Left cardiac atrium (tissue), 4 donors: ENCODE data around the gene NFE2. TPM values are rescaled to one million over a fixed set of nuclear protein-coding genes. Genes with fewer than 3 reads are reported as not detected.
"Not testable (repeated sequence)": the region's sequence is repeated elsewhere in the genome, so short reads cannot be mapped to it uniquely, and the experiment has no call there.

Experiments
- ATAC-seq, 2 donors: fragments of 200-7000 bp; cut with Tn5 transposase; one replicate each; pipeline ENCODE4 v1.9.1; 2020; ENCODE audit warnings: mild to moderate bottlenecking in 2 of 2, moderate library complexity in 2 of 2
- DNase-seq: peaks from one replicate; pipeline ENCODE4 v3.0.0-alpha.2; 2020
- intact Hi-C, 2 donors: fragments of 100-400 bp; cut with DNase I; formaldehyde crosslinking; loops; one replicate each; pipeline versions ENCODE4 v1.14.1 to v1.15.1; 2022 to 2023
- total RNA-seq, 2 donors: library from RNA; stranded (reverse); fragmentation: NEBNext Ultra II Directional; extraction: Animal tissue kit (Norgen Biotek cat#: 25700); gene quantifications; one replicate each; pipeline ENCODE4 v1.2.1, GENCODE V29; 2021
- donor health status: DM: no; HTN: yes; CAD: no.
- donor health status: DM: no; HTN: yes; CAD: no; lungs with severe emphysema.
- donor health status: DM: yes; HTN: yes; CAD: no.
- donor health status: Dilated cardiomyopathy.

Gene NFE2
- total RNA-seq, 2 donors from 2014 or later, result 1.0 to 1.6 TPM

DNA sequence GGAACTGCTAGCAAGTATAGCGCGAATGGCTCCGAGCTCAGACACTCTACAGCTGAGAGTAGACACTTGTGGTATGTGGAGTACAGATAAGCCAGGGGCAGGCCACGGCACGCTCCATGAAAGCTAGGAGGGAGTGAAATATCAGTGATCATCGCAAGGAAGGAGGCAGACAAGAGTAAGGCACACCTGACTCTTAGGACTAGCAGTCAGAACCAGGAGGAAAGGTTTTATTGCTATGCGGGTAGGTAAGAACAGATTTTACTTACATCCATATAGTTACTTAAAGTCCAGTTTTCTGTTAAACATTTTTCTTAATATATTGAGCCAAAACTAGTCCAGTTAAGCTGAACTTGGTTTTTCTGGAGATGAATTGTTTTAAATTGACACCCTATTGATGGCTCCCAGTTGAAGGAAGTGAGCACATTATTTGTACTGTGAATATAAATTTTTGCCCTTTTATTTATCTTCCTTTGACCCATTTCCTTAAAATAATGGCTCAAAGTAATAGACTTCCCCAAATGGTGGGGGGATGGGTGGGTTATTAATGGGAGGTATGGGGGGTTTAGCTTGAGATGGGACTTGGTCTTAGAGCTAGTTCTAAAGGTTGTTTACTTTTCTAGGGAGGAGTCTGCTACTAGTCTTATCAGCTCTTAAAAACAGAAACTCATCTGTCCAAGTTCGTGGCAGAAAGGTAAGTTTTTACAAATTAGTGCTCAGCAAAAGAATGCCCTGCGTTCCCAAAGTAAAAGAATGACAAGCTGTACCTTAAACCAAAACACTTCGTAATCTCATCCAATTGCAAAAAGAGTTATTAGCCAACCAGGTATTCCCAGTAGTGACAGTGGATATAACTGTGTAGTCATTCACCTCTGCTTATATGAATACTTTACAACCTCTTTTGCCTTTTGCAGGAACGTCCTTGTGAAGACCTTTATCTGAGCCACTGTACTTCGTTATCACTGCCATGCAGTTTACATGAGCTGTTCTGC is 14.5 kb downstream of the NFE2 start:
- DNase-seq (no peak), ATAC-seq (peak; percentile 19 to 39)
- intact Hi-C loops, result no loop called here

DNA sequence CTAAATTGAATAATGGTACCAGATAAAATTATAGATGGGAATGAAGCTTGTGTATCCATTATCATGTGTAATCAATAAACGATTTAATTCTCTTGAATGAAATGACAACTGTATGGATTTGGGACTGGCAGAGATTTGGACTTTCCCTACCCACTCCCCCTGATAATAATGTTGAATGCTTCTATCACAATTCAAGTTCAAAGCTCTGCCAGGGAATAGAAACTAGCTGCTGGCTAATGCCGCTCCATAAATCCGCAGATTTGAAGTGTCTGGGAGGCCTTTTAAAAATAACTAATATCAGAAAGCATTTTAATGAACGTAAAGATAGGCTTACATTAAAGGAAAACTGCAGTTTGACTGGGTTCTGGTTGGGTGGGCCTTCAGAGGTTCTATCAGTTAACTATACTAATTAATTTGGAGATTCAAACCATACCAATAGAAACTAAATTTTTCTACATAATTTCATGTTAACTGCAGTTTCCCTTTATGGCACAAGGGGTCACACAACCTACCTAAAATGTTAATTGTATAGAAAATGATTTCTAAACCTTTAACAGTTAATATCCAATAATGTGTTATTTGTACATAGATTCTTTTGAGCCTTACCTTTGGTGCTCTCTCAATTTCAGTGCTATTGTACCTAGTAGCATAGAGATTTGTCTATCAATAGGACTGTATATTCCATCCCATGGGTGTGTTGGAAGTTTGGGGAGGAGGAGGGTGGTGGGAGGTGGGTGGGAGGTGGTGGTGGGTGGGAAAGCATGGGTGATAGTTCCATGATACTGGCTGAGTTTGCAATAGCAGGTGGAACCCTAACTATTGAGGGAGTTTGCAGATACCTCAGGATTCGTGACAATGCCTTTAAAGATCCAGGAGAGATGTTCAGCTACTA is 15.4 kb downstream of the NFE2 start:
- no peak for DNase-seq
- no peak for ATAC-seq
- intact Hi-C loops, result no loop called here

DNA sequence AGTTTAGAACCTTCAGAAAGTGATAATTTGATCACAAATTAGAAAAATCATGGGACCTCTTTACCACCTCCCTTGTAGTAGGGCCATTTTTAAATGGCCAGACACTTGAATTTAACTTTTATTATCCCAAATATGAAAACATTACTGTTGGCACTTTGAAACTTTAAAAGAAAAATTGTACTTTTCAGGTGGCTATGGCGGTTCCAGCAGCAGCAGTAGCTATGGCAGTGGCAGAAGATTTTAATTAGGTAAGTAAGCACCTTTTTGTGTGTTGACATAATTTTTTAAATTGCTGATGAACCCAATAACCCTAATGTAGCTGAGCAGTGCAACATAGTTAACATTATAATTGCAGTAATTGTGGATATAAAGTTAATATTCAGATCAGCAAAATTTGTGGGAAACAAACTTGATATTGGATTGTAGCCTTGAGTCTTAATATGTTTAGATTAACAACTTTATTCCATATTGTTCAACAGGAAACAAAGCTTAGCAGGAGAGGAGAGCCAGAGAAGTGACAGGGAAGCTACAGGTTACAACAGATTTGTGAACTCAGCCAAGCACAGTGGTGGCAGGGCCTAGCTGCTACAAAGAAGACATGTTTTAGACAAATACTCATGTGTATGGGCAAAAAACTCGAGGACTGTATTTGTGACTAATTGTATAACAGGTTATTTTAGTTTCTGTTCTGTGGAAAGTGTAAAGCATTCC is 16.6 kb downstream of the NFE2 start:
- not testable (repeated sequence) for ATAC-seq

DNA sequence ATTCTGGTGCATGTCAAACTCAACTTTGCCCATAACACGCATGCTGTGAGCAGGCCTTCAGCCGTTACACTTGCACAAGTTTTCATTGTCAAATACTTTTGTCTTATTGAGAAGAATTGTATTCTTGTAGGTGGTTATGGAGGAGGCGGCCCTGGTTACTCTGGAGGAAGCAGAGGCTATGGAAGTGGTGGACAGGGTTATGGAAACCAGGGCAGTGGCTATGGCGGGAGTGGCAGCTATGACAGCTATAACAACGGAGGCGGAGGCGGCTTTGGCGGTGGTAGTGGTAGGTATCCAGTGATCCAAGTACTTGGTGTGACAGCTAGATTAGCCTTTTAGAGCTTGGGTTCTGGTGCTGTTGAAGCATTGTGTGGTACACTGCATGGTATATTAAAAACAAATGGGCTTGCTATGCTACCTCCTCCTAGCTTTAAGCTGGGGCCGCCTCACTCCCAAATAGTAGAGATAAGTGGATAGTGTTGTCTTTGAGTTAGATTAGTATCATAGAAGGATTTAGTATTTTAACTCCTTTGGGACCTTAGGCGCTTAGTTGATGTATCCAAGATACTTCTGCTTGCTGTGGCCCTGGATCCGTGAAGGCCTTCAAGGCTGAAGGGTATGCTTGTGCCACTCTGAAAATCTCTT is 17.7 kb downstream of the NFE2 start:
- intact Hi-C loops, result no loop called here
- DNase-seq (no peak), ATAC-seq (no peak)

More for the DNA sequence above, 16.6 kb downstream of the NFE2 start:
- DNase-seq, intact Hi-C loops: not testable (repeated sequence)

DNA sequence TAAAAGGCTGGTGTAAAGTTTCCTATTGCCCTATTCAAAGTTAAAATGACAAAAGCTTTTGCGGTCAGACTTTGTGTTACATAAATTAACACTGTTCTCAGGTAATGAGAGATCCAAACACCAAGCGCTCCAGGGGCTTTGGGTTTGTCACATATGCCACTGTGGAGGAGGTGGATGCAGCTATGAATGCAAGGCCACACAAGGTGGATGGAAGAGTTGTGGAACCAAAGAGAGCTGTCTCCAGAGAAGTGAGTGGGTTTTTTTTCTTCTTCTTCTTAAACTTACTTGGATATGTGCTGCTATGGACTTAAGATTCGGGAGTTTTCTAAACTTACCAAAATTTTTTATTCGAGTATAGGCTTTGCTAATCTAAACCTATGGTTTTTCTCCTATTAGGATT is 19.1 kb downstream of the NFE2 start:
- intact Hi-C loops, DNase-seq, ATAC-seq: not testable (repeated sequence)

DNA sequence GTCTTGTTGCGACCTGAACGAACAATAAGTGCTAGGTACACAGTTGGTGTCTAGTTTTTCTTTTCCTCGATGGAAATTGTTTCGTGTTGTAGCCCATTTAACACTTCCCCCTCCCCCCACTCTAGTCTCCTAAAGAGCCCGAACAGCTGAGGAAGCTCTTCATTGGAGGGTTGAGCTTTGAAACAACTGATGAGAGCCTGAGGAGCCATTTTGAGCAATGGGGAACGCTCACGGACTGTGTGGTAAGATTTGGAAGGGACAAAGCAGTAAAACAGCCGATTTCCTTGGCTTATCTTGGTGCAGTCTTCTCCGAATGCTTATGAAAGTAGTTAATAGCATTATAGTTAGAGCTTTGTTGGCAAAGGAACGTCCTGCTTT is 19.6 kb downstream of the NFE2 start:
- intact Hi-C loops, ATAC-seq: not testable (repeated sequence)

DNA sequence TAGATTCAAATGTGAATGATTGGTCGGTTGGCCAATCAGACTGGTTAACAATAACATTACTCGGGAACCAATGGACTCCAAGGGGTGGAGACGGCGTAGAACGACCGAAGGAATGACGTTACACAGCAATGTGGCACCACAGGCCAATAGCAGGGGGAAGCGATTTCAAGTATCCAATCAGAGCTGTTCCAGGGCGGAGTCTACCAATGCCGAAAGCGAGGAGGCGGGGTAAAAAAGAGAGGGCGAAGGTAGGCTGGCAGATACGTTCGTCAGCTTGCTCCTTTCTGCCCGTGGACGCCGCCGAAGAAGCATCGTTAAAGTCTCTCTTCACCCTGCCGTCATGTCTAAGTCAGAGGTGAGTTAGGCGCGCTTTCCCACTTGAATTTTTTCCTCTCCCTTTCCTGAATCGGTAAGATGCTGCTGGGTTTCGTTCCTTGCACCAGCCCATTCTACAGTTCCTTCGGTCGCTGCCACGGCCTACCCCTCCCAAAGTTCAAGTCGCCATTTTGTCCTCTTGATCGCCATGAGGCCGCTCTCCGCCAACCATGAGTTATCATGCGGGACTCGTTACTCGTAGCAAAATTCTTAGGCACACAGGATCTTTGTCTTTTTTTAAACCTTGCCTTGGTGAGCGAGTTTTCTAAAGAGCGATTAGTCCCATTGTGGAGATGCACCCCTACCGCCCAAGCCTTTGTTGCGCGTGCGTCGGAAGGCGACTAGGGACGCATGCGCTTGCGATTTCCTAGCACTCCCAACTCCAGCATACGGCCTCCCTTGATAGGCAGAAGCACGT is 20.2 kb downstream of the NFE2 start, which contains the start of gene HNRNPA1:
Gene HNRNPA1, plus strand, starts transcription at position 259 of the 793 bp plus-strand sequence. Its CDS starts 82 bp downstream, at position 341.
- intact Hi-C loops, result no loop called here
- peak; percentile 95 for DNase-seq
- ATAC-seq, result peak; percentile 93 to 95

More for the DNA sequence above, 19.6 kb downstream of the NFE2 start:
- not testable (repeated sequence) for DNase-seq

DNA sequence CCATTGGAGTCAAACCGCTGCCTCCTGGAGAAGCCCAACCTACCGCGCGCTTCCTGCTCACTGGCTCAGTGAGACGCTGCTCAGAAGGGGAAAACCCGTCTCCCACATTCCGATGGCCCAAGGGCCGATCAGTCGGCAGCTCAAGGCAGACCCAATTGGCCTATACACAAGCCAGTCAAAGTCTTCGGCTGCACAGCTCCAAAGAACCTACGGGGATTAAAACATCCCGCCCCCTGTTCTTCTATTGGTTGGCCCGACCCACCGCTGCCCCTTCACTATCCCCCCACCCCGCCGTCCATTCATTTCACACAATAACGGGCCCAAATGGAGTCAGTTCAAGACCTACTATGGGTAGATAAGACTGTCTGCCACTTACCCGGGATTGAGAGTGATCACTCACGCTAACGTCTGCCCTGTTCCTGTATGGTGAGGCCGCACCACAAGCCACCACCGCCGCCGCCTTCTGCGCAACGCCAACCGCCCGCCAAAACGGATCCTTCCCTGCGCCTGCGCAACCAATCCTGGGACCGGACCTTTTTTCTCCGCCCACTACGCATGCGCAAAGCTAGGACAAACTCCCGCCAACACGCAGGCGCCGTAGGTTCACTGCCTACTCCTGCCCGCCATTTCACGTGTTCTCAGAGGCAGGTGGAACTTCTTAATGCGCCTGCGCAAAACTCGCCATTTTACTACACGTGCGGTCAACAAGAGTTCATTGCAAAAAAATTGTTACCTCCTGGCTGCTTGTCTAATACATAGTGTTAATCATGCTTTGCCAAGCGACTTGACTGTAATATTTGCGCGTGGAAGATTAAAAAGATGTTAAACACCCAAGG is 21.0 kb downstream of the NFE2 start, which contains the start of gene CBX5:
Gene CBX5, minus strand, starts transcription at position 491 of the 836 bp plus-strand sequence. CDS start 22,472 bp downstream, outside the sequence.
- peak; percentile 89 to 92 for ATAC-seq
- intact Hi-C loops, result no loop called here

DNA sequence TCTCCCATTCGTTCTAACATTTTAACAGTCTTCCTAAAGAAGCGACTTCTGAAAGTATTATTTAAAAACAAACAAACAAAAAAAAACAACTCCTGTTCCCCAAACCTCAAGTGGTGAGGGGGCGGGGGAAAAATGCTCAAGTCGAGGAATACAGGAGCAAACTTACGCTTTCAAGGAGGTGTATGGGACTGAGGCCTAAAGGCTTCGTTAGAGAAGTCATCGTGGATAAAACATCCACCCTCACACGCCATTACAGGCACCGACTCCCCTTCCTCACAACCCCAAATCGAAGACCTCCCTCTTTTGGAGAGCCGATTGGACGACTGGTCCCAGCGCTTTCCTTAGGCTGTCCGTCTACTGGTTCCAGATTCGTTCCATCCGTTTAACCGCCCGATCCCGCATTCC is 21.6 kb downstream of the NFE2 start:
- ATAC-seq (no peak), DNase-seq (no peak)
- intact Hi-C loops, result no loop called here

More for the DNA sequence above, 21.0 kb downstream of the NFE2 start, which contains the start of gene CBX5:
- DNase-seq, result peak; percentile 99

DNA sequence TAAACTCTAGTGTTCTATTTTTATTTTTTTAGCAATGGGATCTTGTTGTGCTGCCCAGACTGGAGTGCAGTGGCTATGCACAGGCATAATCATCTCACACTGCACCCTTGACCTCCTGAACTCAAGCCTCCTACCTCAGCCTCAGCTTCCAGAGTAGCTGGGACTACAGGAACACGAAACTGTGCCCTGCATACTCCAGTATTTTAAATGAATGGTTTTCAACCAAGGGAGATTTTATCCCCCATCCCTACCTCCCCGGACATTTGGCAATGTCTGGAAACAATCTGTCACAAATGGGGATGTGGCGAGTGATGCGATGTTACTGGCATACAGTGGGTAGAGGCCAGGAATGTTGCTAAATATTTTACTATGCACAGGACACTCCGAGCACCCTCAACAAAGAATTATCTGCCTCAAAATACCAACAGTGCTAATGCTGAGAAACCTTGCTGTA is 23.0 kb downstream of the NFE2 start:
- intact Hi-C loops, result no loop called here
- ATAC-seq, result no peak
- DNase-seq, result no peak

DNA sequence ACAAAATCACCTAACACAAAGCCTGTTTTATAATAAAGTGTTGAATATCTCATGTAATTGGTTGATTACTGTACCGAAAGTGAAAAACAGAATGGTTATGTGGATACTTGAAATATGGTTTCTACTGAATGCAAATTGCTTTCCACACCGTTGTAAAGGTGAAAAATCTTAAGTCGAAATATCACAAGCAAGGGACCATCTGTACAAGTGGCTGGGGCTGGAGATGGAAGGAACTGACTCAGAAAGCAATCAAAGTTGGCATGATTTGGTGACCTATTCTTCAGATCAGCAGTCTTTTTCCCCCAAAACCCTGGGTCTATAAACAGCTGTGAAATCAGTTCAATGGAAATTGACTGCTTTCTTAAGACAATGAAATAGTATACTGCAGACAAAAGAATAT is 24.4 kb downstream of the NFE2 start:
- no peak for DNase-seq
- no peak for ATAC-seq
- intact Hi-C loops, result no loop called here

DNA sequence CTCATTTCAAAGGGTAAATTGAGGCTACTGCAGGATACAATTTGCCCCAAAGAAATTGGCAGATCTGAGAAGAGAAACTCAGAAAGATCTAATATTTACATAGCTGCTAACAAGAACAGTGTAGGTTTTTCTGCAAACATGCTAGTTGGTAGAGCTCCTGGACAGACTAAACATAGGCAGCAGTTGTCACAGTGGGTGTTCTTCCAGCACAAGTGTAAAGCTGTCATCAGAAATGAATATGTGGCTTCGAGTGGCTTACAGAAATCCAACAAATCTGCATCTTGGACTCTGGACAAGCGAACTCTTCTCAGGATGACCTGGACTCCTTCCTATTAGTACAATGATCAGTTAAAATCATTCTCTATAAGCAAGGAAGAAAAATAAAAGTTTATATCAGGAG is 26.8 kb downstream of the NFE2 start:
- ATAC-seq (no peak), DNase-seq (no peak)
- intact Hi-C loops, result no loop called here

DNA sequence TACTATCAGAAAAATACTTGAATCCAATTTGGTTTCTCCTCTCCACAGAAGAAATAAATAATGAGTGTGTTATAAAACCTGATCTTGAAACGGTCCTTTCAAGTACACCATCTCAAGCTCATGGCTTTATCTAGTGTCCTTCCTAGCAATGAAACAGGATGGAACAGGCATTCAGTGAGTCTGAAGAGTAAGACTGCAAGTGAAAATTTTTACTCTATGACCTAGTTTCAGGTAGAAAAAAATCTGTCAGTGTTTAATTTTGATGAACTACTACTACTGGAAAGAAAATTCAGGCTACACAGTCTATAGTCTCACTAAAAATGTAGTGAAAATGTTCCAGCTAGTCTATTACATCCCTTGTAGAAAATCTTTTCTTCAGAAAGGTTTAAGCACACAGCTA is 28.6 kb downstream of the NFE2 start:
- intact Hi-C loops, result no loop called here
- ATAC-seq, result no peak

DNA sequence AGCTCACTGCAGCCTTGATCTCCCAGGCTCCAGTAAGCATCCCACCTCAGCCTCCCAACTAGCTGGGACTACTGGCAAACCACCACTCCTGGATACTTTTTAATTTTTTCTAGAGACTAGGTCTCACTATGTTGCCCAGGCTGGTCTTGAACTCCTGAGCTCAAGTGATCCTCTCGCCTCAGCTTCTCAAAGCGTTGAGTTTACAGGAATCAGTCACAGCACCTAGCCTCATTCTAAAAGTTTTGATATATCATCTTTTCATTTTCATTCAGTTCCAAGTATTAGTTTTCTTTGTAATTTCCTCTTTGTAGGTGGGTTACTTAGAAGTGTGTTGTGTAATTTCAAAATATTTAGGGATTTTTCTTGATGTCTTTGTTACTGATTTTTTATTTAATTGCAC is 30.5 kb downstream of the NFE2 start:
- ATAC-seq (no peak), DNase-seq (no peak)
- intact Hi-C loops, result no loop called here

More for the DNA sequence above, 28.6 kb downstream of the NFE2 start:
- DNase-seq, result no peak

DNA sequence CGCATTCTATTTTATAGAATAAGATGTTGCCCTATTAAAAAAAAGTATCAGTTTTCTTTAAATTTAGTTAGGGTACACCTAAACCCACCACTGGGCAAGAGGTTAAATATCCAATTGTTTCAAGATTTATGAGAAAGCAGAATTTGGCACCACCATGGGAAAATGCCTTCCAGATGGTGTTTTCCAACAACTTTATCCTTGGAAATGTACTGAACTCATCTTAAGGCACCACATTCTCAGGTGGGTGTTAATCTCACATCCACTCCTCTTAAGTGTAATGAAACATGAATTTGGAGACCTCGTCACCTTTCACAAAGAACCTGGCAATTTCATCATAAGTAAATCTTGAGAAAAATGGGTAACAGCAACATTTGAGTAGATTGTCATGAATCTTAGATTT is 34.0 kb downstream of the NFE2 start:
- ATAC-seq, result no peak
- no peak for DNase-seq
- intact Hi-C loops, result no loop called here

DNA sequence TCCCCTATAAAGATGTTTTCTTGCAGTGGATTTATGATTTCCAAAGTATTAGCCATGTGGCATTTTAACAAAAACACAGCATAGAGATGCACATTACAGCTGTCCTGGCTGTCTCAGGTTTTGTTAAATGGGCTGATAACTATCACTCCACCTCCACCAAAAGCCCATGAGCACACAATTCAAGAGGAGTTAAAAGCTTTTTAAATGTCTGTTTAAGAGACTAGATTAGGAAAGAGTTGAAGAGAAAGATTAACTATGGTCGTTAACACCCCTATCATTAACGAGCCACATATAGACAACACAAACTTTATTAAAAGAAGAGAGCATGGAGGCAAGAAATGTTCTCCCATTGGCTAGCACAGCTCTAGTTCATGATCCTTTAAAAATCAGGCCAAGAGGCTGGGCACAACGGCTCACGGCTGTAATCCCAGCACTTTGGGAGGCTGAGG is 35.4 kb downstream of the NFE2 start:
- DNase-seq (no peak), ATAC-seq (no peak)
- intact Hi-C loops, result no loop called here
